A549 (cell line): ENCODE measurements around the gene TRAPPC4. TPM values are rescaled to one million over a fixed set of nuclear protein-coding genes. Genes with fewer than 3 reads are reported as not detected.
"Not testable (repeated sequence)": the region's sequence is repeated elsewhere in the genome, so short reads cannot be mapped to it uniquely, and the experiment has no call there.

Experiments used
- ATAC-seq, 2 experiments: fragments of 200-7000 bp in 1 of 2; fragments of >200 bp in 1 of 2; cut with Nextera tagmentation in 1 of 2; cut with Tn5 transposase in 1 of 2; 3 replicates each; pipeline versions ENCODE4 v1.8.0 to v1.9.1; 2018 to 2020; ENCODE audit warnings: mild to moderate bottlenecking in 1 of 2, moderate library complexity in 1 of 2
- CTCF ChIA-PET: fragments of 300-600 bp; sonication (Branson Sonifier 250); formaldehyde crosslinking; extraction: SDS; loops from one replicate; lab custom pipeline; 2021; ENCODE audit warnings: antibody characterized with exemption, inconsistent platforms; lab: Yijun Ruan, JAX
- POLR2A ChIA-PET: fragments of 350-600 bp; formaldehyde crosslinking; extraction: SDS; loops from one replicate; lab custom pipeline; 2021; ENCODE audit warnings: antibody characterized with exemption, inconsistent platforms; lab: Yijun Ruan, JAX
- DNase-seq, 2 experiments: peaks; one replicate each; pipeline versions ENCODE4 v3.0.0 to v3.0.0-alpha.2; 2011 to 2016; ENCODE audit warnings: low read depth in 1 of 2, low spot score in 1 of 2
- FAIRE-seq: peaks from 2 replicates; lab custom pipeline; 2011; peaks lifted over from hg19 to GRCh38; lab: Jason Lieb, UNC
- H3K27ac ChIP-seq, 2 experiments: fragments of >200 bp; sonication (Bioruptor Twin); formaldehyde crosslinking; 3 replicates each; pipeline ENCODE4 v1.5.1; 2016 to 2017
- H3K4me1 ChIP-seq: fragments of >200 bp; sonication (Bioruptor Twin); formaldehyde crosslinking; 3 replicates; pipeline ENCODE4 v1.6.1; 2016
- H3K4me2 ChIP-seq: fragments of >200 bp; sonication (Bioruptor Twin); formaldehyde crosslinking; 3 replicates; pipeline ENCODE4 v1.6.1; 2016
- H3K4me3 ChIP-seq: fragments of >200 bp; sonication (Bioruptor Twin); formaldehyde crosslinking; 3 replicates; pipeline ENCODE4 v1.5.1; 2016
- H3K9me3 ChIP-seq: fragments of >200 bp; sonication (Bioruptor Twin); formaldehyde crosslinking; 3 replicates; pipeline ENCODE4 v1.6.1; 2016
- ATOH8 ChIP-seq: fragments of 250-450 bp; sonication (Bioruptor Pico); IDR thresholded peaks from 2 replicates; pipeline ENCODE4 v1.5.0; 2020; ENCODE audit warnings: low read depth, mild to moderate bottlenecking, moderate library complexity
- BCL3 ChIP-seq: fragments of >200 bp; sonication (Bioruptor Twin); formaldehyde crosslinking; IDR thresholded peaks from 3 replicates; pipeline ENCODE4 v1.6.1; 2016
- CBX2 ChIP-seq: fragments of 200-600 bp; sonication (generic); IDR thresholded peaks from 2 replicates; pipeline ENCODE4 v1.6.1; 2016; ENCODE audit warnings: low read depth, mild to moderate bottlenecking, borderline replicate concordance
- E2F6 ChIP-seq: IDR thresholded peaks from 2 replicates; pipeline ENCODE4 v1.6.1; 2012; ENCODE audit warnings: low read depth, borderline replicate concordance
- FOSL2 ChIP-seq, 2 experiments: fragments of 450-650 bp in 1 of 2; fragments of >200 bp in 1 of 2; sonication (Bioruptor Twin) in 1 of 2; formaldehyde crosslinking; IDR thresholded peaks; 2 replicates each; pipeline versions ENCODE4 v1.5.0 to v1.6.1; 2016 to 2020; ENCODE audit warnings: mild to moderate bottlenecking in 1 of 2, moderate library complexity in 1 of 2
- HDAC2 ChIP-seq: fragments of 200-600 bp; sonication (generic); IDR thresholded peaks from 2 replicates; pipeline ENCODE4 v1.6.1; 2016
- HOXB13 ChIP-seq: fragments of 250-450 bp; sonication (Bioruptor Pico); IDR thresholded peaks from 2 replicates; pipeline ENCODE4 v1.5.0; 2020; ENCODE audit warnings: low read depth, mild to moderate bottlenecking, moderate library complexity
- JUN ChIP-seq, 2 experiments: fragments of >200 bp; sonication (Bioruptor Twin); formaldehyde crosslinking; IDR thresholded peaks; 2 replicates in 1 of 2; 3 replicates in 1 of 2; pipeline ENCODE4 v1.6.1; 2016 to 2017
- KDM1A ChIP-seq: fragments of 200-600 bp; sonication (generic); IDR thresholded peaks from 2 replicates; pipeline ENCODE4 v1.6.1; 2016; ENCODE audit warnings: low read depth, mild to moderate bottlenecking
- MAX ChIP-seq: IDR thresholded peaks from 2 replicates; pipeline ENCODE4 v1.6.1; 2012
- MAZ ChIP-seq: fragments of 150-350 bp; IDR thresholded peaks from 2 replicates; pipeline ENCODE4 v1.6.1; 2014; ENCODE audit warnings: antibody characterized with exemption, low read depth, low read length, borderline replicate concordance
- NFE2L2 ChIP-seq: fragments of 150-350 bp; conservative IDR thresholded peaks from 2 replicates; pipeline ENCODE4 v1.6.1; 2014; ENCODE audit warnings: low read length
- PBX3 ChIP-seq: IDR thresholded peaks from 2 replicates; pipeline ENCODE4 v1.6.1; 2012
- PHF8 ChIP-seq: fragments of 200-600 bp; sonication (generic); IDR thresholded peaks from 2 replicates; pipeline ENCODE4 v1.6.1; 2016; ENCODE audit warnings: low read depth, mild to moderate bottlenecking, antibody characterized with exemption, moderate library complexity, borderline replicate concordance
- POLR2A ChIP-seq: IDR thresholded peaks from 2 replicates; pipeline ENCODE4 v1.6.1; 2012; ENCODE audit warnings: mild to moderate bottlenecking, low read length
- REST ChIP-seq: fragments of 200-600 bp; sonication (generic); IDR thresholded peaks from 2 replicates; pipeline ENCODE4 v1.6.1; 2016; ENCODE audit warnings: antibody characterized with exemption, mild to moderate bottlenecking, moderate library complexity
- RNF2 ChIP-seq: fragments of 200-600 bp; sonication (generic); IDR thresholded peaks from 2 replicates; pipeline ENCODE4 v1.6.1; 2016; ENCODE audit warnings: low read depth, mild to moderate bottlenecking, antibody characterized with exemption, moderate library complexity, borderline replicate concordance
- TFCP2L1 ChIP-seq: fragments of 250-450 bp; sonication (Bioruptor Pico); IDR thresholded peaks from 2 replicates; pipeline ENCODE4 v1.5.0; 2021; ENCODE audit warnings: mild to moderate bottlenecking
- WGBS: methylation state at CpG from one replicate; pipeline ENCODE4 v1.1.6; 2017; ENCODE audit errors: missing lambda C conversion rate; 5-methylcytosine and 5-hydroxymethylcytosine counted together
- polyA plus RNA-seq, 4 experiments: library from polyadenylated mRNA; depleted of rRNA in 3 of 4; stranded (reverse); fragments of >200 nt; fragmentation: RNase III in 1 of 4; extraction: RNeasy Plus Mini Kit Qiagen cat#74134 plus additional on column Dnase treatment in 1 of 4; gene quantifications; 2 replicates in 3 of 4; 3 replicates in 1 of 4; pipeline ENCODE4 v1.2.3, GENCODE V29; 2011 to 2017

The TRAPPC4 gene
- polyA plus RNA-seq, 2 of the 4 experiments (the other 2 are of a cell fraction), result 71.6 to 77.7 TPM

- CTCF ChIA-PET, result no interaction called here
- FAIRE-seq, result no peak
- no peaks in the 10 kb centered on the region for H3K4me1 ChIP-seq
- 73% methylated on average over 5 of the region's 5 CpGs for WGBS
- no peak overlapping the region for H3K4me3 ChIP-seq
- DNase-seq, result no peak
- H3K9me3 ChIP-seq, result no peaks in the 10 kb centered on the region
- H3K27ac ChIP-seq, result no peak overlapping the region
- no peak for ATAC-seq
- TF ChIP-seq NFE2L2 (no peak), FOSL2 (IDR thresholded peaks at IDR 0.05) (no peak), FOSL2 (CRISPR knock-in tag; IDR thresholded peaks at IDR 0.05) (no peak), RNF2 (no peak), ATOH8 (CRISPR knock-in tag) (no peak)
- POLR2A ChIA-PET, result no interaction called here
- no peak overlapping the region for H3K4me2 ChIP-seq
Measured at GRCh38 chr11:118988280-118988679, 30.3 kb upstream of the TRAPPC4 start.

GRCh38 chr11:118991486-118992038 is 27.0 kb upstream of the TRAPPC4 start:
- POLR2A ChIA-PET, H3K4me3 ChIP-seq, H3K4me2 ChIP-seq, H3K27ac ChIP-seq, DNase-seq, FAIRE-seq, H3K9me3 ChIP-seq, ATAC-seq, CTCF ChIA-PET, H3K4me1 ChIP-seq: not testable (repeated sequence)
- 100% methylated on average over 2 of the region's 44 CpGs for WGBS

- Histone ChIP-seq H3K27ac (peak overlapping the region; percentile 88 to 96), H3K9me3 (no peaks in the 10 kb centered on the region), H3K4me1 (peaks cover 28% of the 10 kb centered on the region), H3K4me2 (peak overlapping the region; percentile 83), H3K4me3 (peak overlapping the region; percentile 97)
- no peak for FAIRE-seq
- ChIA-PET CTCF (interaction anchor here (1.2 to 1.4 kb wide), 2 partner anchors 34 to 59 kb away, joined by 4 to 5 read pairs; no protein-coding TSS in a partner anchor), POLR2A (interaction anchor here (0.6 to 2.3 kb wide), 2 partner anchors 21 to 102 kb away, joined by 3 to 10 read pairs; partner anchors contain the start of genes RPS25 and TRAPPC4)
- 43% methylated on average over 20 of the region's 22 CpGs for WGBS
- TF ChIP-seq TFCP2L1 (no peak), HDAC2 (no peak), PBX3 (no peak), MAZ (no peak), KDM1A (no peak)
- peak; percentile 40 to 65 for DNase-seq
- peak; percentile 52 to 56; a peak in 5 of 6 replicates for ATAC-seq
Measured at GRCh38 chr11:118996926-118997626, 21.5 kb upstream of the TRAPPC4 start.

- POLR2A ChIA-PET, result interaction anchor here (0.6 to 2.3 kb wide), 2 partner anchors 21 to 103 kb away, joined by 3 to 10 read pairs; partner anchors contain the start of genes RPS25 and TRAPPC4
- Histone ChIP-seq H3K4me1 (peaks cover 28% of the 10 kb centered on the region), H3K27ac (peak within 1 kb of the TSS; percentile 88 to 96), H3K4me3 (peak within 1 kb of the TSS; percentile 97), H3K9me3 (no peaks in the 10 kb centered on the region), H3K4me2 (peak within 1 kb of the TSS; percentile 99)
- FAIRE-seq (no peak), DNase-seq (peak; percentile 86 to 92), ATAC-seq (peak; percentile 95 to 98)
- WGBS, result 4% methylated on average over 10 of the region's 54 CpGs
- CTCF ChIA-PET, result interaction anchor here (1.2 to 1.4 kb wide), 2 partner anchors 34 to 59 kb away, joined by 4 to 5 read pairs; no protein-coding TSS in a partner anchor
- TF ChIP-seq REST (no peak), CBX2 (no peak), RNF2 (no peak), HOXB13 (CRISPR knock-in tag) (no peak), E2F6 (peak; percentile 82), PHF8 (peak; percentile 32; the same call in 1 of the 2 replicates), POLR2A (peak; percentile 92), JUN (IDR thresholded peaks at IDR 0.05) (no peak; a peak in 2 of 5 replicates), BCL3 (peak; percentile 62; the same call in 2 of the 3 replicates), MAX (peak; percentile 76; the same call in 1 of the 2 replicates)
Measured at GRCh38 chr11:118997627-118998387, 20.8 kb upstream of the TRAPPC4 start, which contains the start of gene CENATAC. TSS of gene CENATAC (plus strand) at chr11:118998138. CDS start at chr11:118998198, 60 bp downstream.
